ENCODE results near the gene CD177.
"Not testable (repeated sequence)": the region's sequence is repeated elsewhere in the genome, so short reads cannot be mapped to it uniquely, and the experiment has no call there.

The CD177 gene, protein sequence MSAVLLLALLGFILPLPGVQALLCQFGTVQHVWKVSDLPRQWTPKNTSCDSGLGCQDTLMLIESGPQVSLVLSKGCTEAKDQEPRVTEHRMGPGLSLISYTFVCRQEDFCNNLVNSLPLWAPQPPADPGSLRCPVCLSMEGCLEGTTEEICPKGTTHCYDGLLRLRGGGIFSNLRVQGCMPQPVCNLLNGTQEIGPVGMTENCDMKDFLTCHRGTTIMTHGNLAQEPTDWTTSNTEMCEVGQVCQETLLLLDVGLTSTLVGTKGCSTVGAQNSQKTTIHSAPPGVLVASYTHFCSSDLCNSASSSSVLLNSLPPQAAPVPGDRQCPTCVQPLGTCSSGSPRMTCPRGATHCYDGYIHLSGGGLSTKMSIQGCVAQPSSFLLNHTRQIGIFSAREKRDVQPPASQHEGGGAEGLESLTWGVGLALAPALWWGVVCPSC

DNA sequence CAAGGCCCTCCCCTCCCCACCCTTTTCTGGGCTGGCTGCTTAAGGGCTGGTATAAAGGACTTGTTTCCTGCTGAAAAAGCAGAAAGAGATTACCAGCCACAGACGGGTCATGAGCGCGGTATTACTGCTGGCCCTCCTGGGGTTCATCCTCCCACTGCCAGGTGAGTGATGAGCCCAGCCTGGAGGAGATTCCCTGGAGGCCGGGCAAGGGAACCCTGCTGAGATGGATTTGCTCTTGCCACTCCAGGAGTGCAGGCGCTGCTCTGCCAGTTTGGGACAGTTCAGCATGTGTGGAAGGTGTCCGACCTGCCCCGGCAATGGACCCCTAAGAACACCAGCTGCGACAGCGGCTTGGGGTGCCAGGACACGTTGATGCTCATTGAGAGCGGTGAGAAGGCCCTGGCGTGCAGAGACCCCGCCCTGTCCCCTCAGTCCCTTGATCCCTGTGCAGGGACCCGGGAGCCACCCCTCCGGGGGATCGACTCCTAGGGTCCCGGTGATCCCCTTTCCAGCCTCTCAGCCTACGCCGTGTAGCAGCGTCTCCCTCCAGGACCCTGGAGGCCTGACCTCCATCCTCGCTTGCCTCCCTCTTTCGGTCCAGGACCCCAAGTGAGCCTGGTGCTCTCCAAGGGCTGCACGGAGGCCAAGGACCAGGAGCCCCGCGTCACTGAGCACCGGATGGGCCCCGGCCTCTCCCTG is at the start of gene CD177:
TSS of gene CD177 (plus strand) at position 81 of the 699 bp plus-strand sequence. CDS start at position 110, 29 bp downstream.
- DNase-seq: no peak

GRCh38 chr19:43305642-43306041 is 47.8 kb upstream of the CD177 start:
- DNase-seq: no peak

GRCh38 chr19:43306097-43306496 is 47.4 kb upstream of the CD177 start:
- DNase-seq: no peak

- DNase-seq: no peak
These were observed 45.2 kb upstream of the CD177 start for GRCh38 chr19:43308244-43308815.

- no peak for DNase-seq
These were observed 44.0 kb upstream of the CD177 start for GRCh38 chr19:43309466-43309865.

GRCh38 chr19:43310221-43310620 is 43.3 kb upstream of the CD177 start:
- no peak for DNase-seq

GRCh38 chr19:43311256-43311655 is 42.2 kb upstream of the CD177 start:
- no peak for DNase-seq

DNA sequence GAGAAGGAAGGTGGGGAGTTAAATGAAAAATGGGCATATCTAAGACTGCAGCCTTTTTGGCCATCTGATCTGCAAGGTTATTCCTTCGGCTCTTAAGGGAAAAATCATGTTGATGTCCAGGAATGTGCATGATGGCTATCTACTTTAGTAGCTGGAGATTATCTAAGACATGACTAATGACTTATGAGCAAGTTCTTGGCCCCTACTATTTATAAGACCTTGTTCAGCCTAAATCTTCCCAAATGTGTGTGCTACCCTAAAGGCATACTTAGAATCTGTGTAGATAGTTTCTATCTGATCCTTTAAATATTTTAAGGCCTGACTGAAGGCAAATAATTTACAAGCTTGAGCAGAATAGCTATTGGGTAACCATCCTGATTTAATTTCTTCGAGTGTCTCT is 41.8 kb upstream of the CD177 start:
- no peak for DNase-seq

GRCh38 chr19:43313711-43314495 is 39.6 kb upstream of the CD177 start:
- DNase-seq: no peak

DNA sequence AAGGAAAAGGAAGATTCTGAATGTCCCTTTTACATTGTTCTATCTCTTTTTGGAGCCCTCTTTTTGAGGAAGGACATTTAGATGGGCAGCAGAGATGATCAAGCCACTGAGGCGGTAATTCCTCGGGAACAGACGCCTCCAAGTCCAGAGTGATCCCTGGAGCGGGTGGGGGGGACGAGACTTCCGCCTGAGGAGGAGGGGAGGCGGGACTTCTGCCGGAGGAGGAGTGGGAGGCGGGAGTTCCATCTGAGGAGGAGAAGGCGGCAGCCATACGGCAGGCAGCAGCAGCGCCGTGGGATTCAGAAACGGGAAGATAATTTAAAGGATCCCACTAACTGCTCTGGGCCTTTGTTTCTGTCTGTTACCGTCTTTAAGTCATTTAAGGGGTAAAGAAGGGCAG is 37.6 kb upstream of the CD177 start:
- DNase-seq: no peak

DNA sequence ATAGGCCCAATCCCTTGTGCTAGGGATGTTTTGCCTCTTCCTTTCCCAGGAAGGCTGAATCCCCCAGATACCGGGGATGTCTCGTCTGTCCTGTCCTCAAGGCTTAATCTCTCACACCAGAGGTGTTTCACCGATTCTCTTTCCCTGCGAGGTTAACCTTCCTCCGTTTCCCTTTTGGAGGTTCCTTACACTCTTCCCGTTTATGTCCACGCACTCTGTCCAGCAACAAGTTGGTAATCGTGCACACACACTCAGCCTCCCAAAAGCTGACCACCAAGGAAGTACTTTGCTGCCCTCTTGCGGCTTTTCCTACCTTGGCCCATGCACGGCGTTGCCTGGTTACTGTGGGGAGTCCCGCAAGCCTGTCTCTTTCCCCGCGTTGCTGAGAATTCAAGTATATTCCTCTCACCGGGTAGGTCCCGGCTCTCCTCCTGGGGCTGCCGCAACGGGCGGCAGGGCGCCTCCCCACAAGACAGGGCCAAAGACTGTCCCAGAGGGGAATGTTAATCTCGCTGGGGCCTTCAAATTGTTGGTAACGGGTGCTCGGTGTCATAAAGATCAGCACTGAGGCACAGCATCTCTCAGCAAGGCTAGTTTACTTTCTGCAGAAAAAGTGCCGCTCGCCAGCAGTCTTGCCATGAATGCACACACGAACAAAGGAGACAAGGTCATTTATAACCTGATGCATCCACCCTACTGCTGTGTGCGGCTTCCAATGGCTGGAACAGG is 36.7 kb upstream of the CD177 start:
- no peak for DNase-seq

- no peak for DNase-seq
These were observed 35.3 kb upstream of the CD177 start for GRCh38 chr19:43318203-43318602.

- no peak for DNase-seq
These were observed 34.6 kb upstream of the CD177 start for GRCh38 chr19:43318796-43319314.

DNA sequence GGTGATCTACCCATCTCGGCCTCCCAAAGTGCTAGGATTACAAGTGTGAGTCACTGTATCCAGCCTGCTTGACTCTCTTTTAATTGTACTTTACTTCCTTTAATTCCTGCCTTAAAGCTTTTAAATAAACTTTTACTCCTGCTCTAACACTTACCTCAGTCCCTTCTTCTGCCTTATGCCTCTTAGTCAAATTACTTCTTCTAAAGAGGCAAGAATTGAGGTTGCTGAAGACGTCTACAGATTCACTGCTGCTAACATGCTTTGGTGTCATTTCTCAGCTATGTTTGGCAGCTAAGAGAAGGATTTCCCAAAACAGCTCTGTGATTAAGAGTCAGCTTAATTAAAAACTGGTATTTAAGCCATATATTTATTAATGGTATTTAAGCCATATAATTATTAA is 32.9 kb upstream of the CD177 start:
- DNase-seq: no peak

- DNase-seq: not testable (repeated sequence)
These were observed 26.7 kb upstream of the CD177 start for GRCh38 chr19:43326761-43327160.

- DNase-seq: not testable (repeated sequence)
These were observed 24.9 kb upstream of the CD177 start for GRCh38 chr19:43328561-43328960.

GRCh38 chr19:43329049-43329448 is 24.4 kb upstream of the CD177 start:
- not testable (repeated sequence) for DNase-seq

DNA sequence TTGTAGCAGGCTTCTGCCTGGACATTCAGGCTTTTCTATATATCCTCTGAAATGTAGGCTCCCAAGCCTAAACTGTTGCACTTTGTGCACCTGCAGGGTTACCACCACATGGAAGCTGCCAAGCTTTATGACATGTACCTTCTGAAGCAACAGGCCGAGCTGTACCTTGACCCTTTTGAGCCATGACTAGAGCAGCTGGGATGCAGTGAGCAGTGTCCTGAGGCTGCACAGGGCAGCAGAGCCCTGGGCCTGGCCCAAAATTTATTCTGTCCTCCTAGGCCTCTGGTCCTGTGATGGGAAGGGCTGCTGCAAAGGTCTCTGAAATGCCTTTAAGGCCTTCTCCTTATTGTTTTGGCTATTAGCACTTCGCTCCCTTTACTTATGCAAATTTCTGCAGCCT is 23.5 kb upstream of the CD177 start:
- no peak for DNase-seq

- DNase-seq: no peak
These were observed 22.6 kb upstream of the CD177 start for GRCh38 chr19:43330726-43331434.

DNA sequence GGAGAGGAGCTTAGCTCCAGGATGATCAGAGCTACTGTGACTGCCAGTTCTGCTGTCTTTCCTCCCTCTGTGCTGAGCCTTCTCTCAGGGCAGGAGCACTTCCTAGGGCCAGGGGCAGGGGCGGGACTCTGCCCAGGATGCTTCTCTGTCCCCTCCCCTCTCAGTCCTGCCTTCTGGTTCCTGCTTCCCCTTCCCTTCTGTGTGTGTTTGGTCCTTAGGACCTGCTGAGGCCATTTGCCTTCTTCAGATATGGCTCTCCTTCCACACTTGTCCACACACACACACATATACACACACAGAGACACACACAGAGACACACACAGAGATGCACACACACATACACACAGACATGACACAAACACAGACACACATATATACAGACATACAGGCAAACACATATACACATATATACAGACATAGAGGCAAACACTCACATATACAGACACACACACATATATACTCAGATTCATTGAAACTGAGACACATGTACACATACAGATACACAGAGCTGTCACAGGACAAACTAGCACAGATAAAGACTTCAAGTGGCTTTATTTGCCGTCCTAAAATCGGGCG is 22.0 kb upstream of the CD177 start:
- no peak for DNase-seq
